ENCODE results near the gene CBLL1. TPM values are rescaled to one million over a fixed set of nuclear protein-coding genes. Genes with fewer than 3 reads are reported as not detected.
A peak's percentile ranks its signal among the peaks of the same experiment; 100 is the strongest.

Gene CBLL1
- total RNA-seq, 1 experiment from 2014 or later = 29.8 TPM

- Mint-ChIP-seq H3K27ac (no peak overlapping the region; the same call in 1 of the 2 replicates), H3K9me3 (peaks cover 6% of the 10 kb centered on the region), H3K4me1 (peaks cover 5% of the 10 kb centered on the region; the same call in 1 of the 2 replicates), H3K36me3 (no peaks in the 10 kb centered on the region), H3K4me3 (no peak overlapping the region), H3K27me3 (ENCODE audit: low read depth) (no peaks in the 10 kb centered on the region)
- TF ChIP-seq GABPB1 (CRISPR knock-in tag; IDR thresholded peaks at IDR 0.05) (peak; percentile 98), ZNF281 (CRISPR knock-in tag; IDR thresholded peaks at IDR 0.05) (no peak)
- DNase-seq (ENCODE audit: low spot score) = no peak
- CTCF ChIA-PET = no interaction called here
- POLR2A ChIA-PET = no interaction called here
- ATAC-seq = no peak; the same call in 1 of the 2 replicates
Measured at GRCh38 chr7:107779647-107780099, 35.7 kb downstream of the CBLL1 start.

GRCh38 chr7:107782374-107782773 is 38.4 kb downstream of the CBLL1 start:
- POLR2A ChIA-PET = no interaction called here
- DNase-seq (ENCODE audit: low spot score) (no peak), ATAC-seq (no peak)
- Mint-ChIP-seq H3K27ac (no peak overlapping the region), H3K36me3 (no peaks in the 10 kb centered on the region), H3K9me3 (no peaks in the 10 kb centered on the region), H3K27me3 (ENCODE audit: low read depth) (no peaks in the 10 kb centered on the region), H3K4me3 (no peak overlapping the region), H3K4me1 (peaks cover 16% of the 10 kb centered on the region)
- CTCF ChIA-PET = no interaction called here
- TF ChIP-seq E2F4 (CRISPR knock-in tag; IDR thresholded peaks at IDR 0.05; ENCODE audit: borderline replicate concordance, low read depth) (no peak), NR2C2 (CRISPR knock-in tag; IDR thresholded peaks at IDR 0.05) (no peak), ARID4B (CRISPR knock-in tag; IDR thresholded peaks at IDR 0.05; ENCODE audit: borderline replicate concordance) (no peak), ZNF416 (CRISPR knock-in tag; IDR thresholded peaks at IDR 0.05) (no peak), JAZF1 (CRISPR knock-in tag; IDR thresholded peaks at IDR 0.05) (no peak), FOXJ3 (CRISPR knock-in tag; IDR thresholded peaks at IDR 0.05; ENCODE audit: borderline replicate concordance) (no peak), ELF4 (CRISPR knock-in tag; IDR thresholded peaks at IDR 0.05; ENCODE audit: low read depth) (no peak), E2F5 (CRISPR knock-in tag; IDR thresholded peaks at IDR 0.05) (no peak), MYBL2 (CRISPR knock-in tag; IDR thresholded peaks at IDR 0.05) (no peak), SMAD4 (CRISPR knock-in tag; IDR thresholded peaks at IDR 0.05) (no peak), IRF1 (CRISPR knock-in tag; IDR thresholded peaks at IDR 0.05) (no peak), NFE2L1 (CRISPR knock-in tag; IDR thresholded peaks at IDR 0.05) (no peak), OVOL2 (CRISPR knock-in tag; IDR thresholded peaks at IDR 0.05; ENCODE audit: borderline replicate concordance) (no peak)

All from WTC11 (cell line).